ENCODE measurements around the gene TMEM192.

Gene TMEM192

GRCh38 chr4:165070560-165070959 is 42.1 kb downstream of the TMEM192 start:
- H3K4me3 ChIP-seq (replicated peaks; ENCODE audit: low read depth, low read length): no peak overlapping the region
- DNase-seq (ENCODE audit: low read depth): no peak
- TF ChIP-seq CTCF (IDR thresholded peaks at IDR 0.05; ENCODE audit: low read length, missing control alignments): no peak

- H3K4me3 ChIP-seq (replicated peaks; ENCODE audit: low read depth, low read length): no peak overlapping the region
- no peak for DNase-seq (ENCODE audit: low read depth)
- peak; percentile 37 for TF ChIP-seq CTCF (IDR thresholded peaks at IDR 0.05; ENCODE audit: low read length, missing control alignments)
Observed at GRCh38 chr4:165060938-165061337, 51.7 kb downstream of the TMEM192 start.

DNA sequence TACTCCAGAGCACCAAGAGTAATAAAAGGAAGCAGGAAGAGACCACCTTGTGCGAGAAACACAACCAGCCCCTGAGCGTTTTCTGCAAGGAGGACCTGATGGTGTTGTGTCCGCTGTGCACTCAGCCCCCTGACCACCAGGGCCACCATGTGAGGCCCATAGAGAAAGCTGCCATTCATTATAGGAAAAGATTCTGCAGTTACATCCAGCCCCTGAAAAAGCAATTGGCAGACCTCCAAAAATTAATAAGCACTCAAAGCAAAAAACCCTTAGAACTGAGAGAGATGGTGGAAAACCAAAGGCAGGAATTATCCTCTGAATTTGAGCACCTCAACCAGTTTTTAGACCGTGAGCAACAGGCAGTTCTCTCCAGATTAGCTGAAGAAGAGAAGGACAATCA is 53.3 kb downstream of the TMEM192 start:
- DNase-seq (ENCODE audit: low read depth): no peak
- H3K4me3 ChIP-seq (replicated peaks; ENCODE audit: low read depth, low read length): no peak overlapping the region
- TF ChIP-seq CTCF (IDR thresholded peaks at IDR 0.05; ENCODE audit: low read length, missing control alignments): no peak

DNA sequence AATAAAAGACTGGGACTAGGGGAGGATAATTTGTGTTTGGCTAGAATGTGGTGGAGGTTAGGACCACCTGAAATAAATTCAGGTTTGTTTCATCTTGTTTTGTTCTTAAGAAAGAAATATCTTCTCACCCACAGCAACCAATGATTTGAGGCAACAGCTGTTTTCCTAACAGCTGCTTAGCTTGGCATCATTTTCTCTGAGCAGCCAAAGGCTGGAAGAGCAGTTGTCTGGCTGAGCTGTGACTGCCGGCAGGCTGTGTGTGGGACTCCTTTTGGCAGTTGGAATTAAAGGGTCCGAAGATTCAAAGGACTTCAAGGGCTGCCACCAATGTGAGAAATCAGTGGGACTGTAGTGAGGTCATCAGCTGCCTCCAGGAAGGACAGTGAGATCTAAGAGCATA is 54.0 kb downstream of the TMEM192 start:
- TF ChIP-seq CTCF (IDR thresholded peaks at IDR 0.05; ENCODE audit: low read length, missing control alignments): no peak
- H3K4me3 ChIP-seq (replicated peaks; ENCODE audit: low read depth, low read length): no peak overlapping the region
- DNase-seq (ENCODE audit: low read depth): no peak

DNA sequence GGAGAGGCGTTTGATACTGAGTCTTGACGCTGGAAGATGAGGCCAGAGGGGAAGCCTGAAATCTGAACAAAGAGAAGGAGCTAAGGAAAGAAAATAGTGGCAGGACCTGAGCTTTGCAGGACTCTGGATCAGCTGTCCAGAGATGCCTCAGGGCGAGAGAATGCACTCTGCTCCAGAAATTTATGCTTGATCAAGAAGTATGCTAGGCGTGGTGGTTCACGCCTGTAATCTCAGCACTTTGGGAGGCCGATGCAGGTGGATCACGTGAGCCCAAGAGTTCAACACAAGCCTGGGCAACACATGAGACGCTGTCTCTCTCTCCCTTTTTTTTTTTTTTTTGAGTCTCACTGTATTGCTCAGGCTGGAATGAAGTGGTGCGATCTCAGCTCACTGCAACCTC is 57.1 kb downstream of the TMEM192 start:
- DNase-seq (ENCODE audit: low read depth): no peak
- no peak overlapping the region for H3K4me3 ChIP-seq (replicated peaks; ENCODE audit: low read depth, low read length)
- no peak for TF ChIP-seq CTCF (IDR thresholded peaks at IDR 0.05; ENCODE audit: low read length, missing control alignments)

GRCh38 chr4:165053645-165054044 is 59.0 kb downstream of the TMEM192 start, which contains the start of gene TRIM75:
Gene TRIM75 (plus strand): TSS chr4:165053866. CDS start chr4:165059148, 5,282 bp downstream.
- H3K4me3 ChIP-seq (replicated peaks; ENCODE audit: low read depth, low read length): no peak within 1 kb of the TSS
- DNase-seq (ENCODE audit: low read depth): no peak
- TF ChIP-seq CTCF (IDR thresholded peaks at IDR 0.05; ENCODE audit: low read length, missing control alignments): no peak

DNA sequence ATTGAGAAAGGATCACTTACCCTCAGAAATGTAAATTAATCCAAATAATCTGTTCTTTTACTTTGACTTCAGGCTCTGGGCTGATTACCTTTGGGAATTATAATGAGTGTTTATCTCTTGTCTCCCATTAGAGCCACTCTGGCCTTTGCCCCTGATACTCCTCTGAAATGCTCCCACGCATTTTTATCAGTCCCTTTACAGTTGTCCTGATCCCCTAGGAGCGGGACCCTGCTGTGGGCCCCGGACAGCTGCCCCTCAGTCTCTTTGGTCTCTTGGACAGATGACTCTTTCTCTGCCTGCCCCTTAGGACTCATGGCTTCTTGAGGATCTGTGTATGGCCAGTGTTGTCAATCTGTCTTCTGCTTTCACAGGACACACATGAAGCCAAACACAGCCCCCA is 60.0 kb downstream of the TMEM192 start:
- no peak overlapping the region for H3K4me3 ChIP-seq (replicated peaks; ENCODE audit: low read depth, low read length)
- TF ChIP-seq CTCF (IDR thresholded peaks at IDR 0.05; ENCODE audit: low read length, missing control alignments): no peak
- no peak for DNase-seq (ENCODE audit: low read depth)

All from fibroblast of pulmonary artery (primary cell).